Kidney epithelial cell (primary cell): ENCODE measurements around the gene ABHD17A. TPM values are rescaled to one million over a fixed set of nuclear protein-coding genes. Genes with fewer than 3 reads are reported as not detected.

ENCODE experiments used
- DNase-seq: peaks from one replicate; pipeline ENCODE4 v3.0.0-alpha.2; 2010; ENCODE audit warnings: low read depth
- H3K27me3 ChIP-seq: 2 replicates; pipeline ENCODE4 v1.6.0; 2011; ENCODE audit warnings: low read length; ENCODE audit not compliant: control insufficient read depth, insufficient read depth
- H3K36me3 ChIP-seq: 2 replicates; pipeline ENCODE4 v1.5.1; 2011; ENCODE audit warnings: low read length; ENCODE audit not compliant: control insufficient read depth, insufficient read depth
- H3K4me3 ChIP-seq: 2 replicates; pipeline ENCODE4 v1.5.1; 2011; ENCODE audit warnings: low read depth, mild to moderate bottlenecking, control low read depth, low read length
- total RNA-seq: library from RNA; depleted of rRNA; stranded (reverse); fragments of >200 nt; gene quantifications from 2 replicates; pipeline ENCODE4 v1.2.3, GENCODE V29; 2015
- TF ChIP-seq, protein P1 (sequence below): IDR thresholded peaks from 2 replicates; pipeline ENCODE4 v1.5.1; 2011; ENCODE audit warnings: mild to moderate bottlenecking, moderate library complexity, low read length, control low read depth, inconsistent platforms; ENCODE audit not compliant: insufficient read depth, poor library complexity, severe bottlenecking

The ABHD17A gene
- total RNA-seq, 1 donor from 2014 or later, result 54.1 TPM

DNA sequence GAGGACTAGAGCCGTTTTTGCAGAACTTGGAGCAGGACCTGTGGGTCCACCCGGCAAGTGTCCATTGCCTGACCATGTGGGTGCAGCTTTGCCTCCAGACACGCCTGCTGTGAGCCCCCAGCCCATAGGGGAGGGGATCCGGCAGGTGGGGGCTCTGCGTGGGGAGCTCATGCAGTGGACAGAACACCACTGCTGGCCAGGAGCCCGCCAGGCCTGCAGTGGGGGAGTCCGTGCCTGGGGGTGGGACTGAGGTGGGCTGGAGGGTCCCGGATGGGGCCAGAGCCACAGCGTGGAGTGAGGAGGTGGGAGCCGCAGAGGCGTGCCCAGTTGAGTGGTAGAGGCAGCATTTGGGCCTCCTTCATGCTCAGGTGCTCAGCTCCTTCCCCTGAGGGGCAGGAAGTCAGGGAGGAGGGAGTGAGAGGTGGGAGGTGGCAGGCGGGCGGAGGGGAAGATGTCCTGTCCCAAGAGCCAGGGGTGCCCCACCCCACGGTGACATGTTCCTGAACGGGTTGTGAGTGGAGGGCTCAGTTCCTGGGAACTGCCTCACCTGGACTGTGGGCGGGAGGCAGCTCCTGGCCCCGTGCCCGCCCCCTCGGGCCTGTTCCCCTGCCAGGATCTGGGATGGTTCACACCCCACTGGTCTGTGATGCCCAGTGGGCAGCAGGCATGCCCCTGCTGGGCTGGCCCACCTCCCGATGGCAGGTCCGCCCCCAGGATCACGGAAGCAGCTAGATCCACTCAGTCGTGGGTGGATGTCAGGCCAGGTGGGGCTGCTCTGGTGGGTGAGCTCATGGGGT, 28.7 kb upstream of the ABHD17A start:
- no peak for DNase-seq
- H3K4me3 ChIP-seq, result no peak overlapping the region
- no peaks in the 10 kb centered on the region for H3K27me3 ChIP-seq
- H3K36me3 ChIP-seq, result no peaks in the 10 kb centered on the region
- TF ChIP-seq, protein P1, sequence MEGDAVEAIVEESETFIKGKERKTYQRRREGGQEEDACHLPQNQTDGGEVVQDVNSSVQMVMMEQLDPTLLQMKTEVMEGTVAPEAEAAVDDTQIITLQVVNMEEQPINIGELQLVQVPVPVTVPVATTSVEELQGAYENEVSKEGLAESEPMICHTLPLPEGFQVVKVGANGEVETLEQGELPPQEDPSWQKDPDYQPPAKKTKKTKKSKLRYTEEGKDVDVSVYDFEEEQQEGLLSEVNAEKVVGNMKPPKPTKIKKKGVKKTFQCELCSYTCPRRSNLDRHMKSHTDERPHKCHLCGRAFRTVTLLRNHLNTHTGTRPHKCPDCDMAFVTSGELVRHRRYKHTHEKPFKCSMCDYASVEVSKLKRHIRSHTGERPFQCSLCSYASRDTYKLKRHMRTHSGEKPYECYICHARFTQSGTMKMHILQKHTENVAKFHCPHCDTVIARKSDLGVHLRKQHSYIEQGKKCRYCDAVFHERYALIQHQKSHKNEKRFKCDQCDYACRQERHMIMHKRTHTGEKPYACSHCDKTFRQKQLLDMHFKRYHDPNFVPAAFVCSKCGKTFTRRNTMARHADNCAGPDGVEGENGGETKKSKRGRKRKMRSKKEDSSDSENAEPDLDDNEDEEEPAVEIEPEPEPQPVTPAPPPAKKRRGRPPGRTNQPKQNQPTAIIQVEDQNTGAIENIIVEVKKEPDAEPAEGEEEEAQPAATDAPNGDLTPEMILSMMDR, result no peak

GRCh38 chr19:1912760-1913505, 27.6 kb upstream of the ABHD17A start:
- H3K27me3 ChIP-seq, result no peaks in the 10 kb centered on the region

GRCh38 chr19:1911995-1912394, 26.7 kb upstream of the ABHD17A start:
- TF ChIP-seq, protein P1, result no peak
- Histone ChIP-seq H3K36me3 (no peaks in the 10 kb centered on the region), H3K4me3 (no peak overlapping the region), H3K27me3 (no peaks in the 10 kb centered on the region)
- no peak for DNase-seq

More at GRCh38 chr19:1912760-1913505, 27.6 kb upstream of the ABHD17A start:
- TF ChIP-seq, protein P1, result no peak
- no peaks in the 10 kb centered on the region for H3K36me3 ChIP-seq
- DNase-seq, result no peak
- H3K4me3 ChIP-seq, result no peak overlapping the region

GRCh38 chr19:1911098-1911497, 25.8 kb upstream of the ABHD17A start:
- Histone ChIP-seq H3K36me3 (no peaks in the 10 kb centered on the region), H3K4me3 (no peak overlapping the region), H3K27me3 (no peaks in the 10 kb centered on the region)
- no peak for DNase-seq
- TF ChIP-seq, protein P1, result no peak

GRCh38 chr19:1910177-1910576, 24.9 kb upstream of the ABHD17A start:
- no peak for DNase-seq
- Histone ChIP-seq H3K27me3 (no peaks in the 10 kb centered on the region), H3K36me3 (no peaks in the 10 kb centered on the region), H3K4me3 (no peak overlapping the region)
- TF ChIP-seq, protein P1, result no peak
